PC-9 (cell line): Measurements from ENCODE around the gene OR2F2. TPM values are rescaled to one million over a fixed set of nuclear protein-coding genes. Genes with fewer than 3 reads are reported as not detected.

ENCODE experiments used
- BruUV-seq: library from RNA; stranded (reverse); fragments of 400-500 nt; replicated peaks from 2 replicates; lab custom pipeline; 2021; lab: Mats Ljungman, UMichigan
- CTCF ChIA-PET: fragments of 300-600 bp; sonication (Branson Sonifier 250); formaldehyde crosslinking; loops from one replicate; lab custom pipeline; 2022; ENCODE audit warnings: antibody characterized with exemption; lab: Charles Lee
- POLR2A ChIA-PET: fragments of 300-600 bp; sonication (Branson Sonifier 250); formaldehyde crosslinking; loops from one replicate; lab custom pipeline; 2022; ENCODE audit warnings: antibody characterized with exemption; ENCODE audit not compliant: unreplicated experiment; lab: Charles Lee
- DNase-seq, 2 experiments: peaks; one replicate each; pipeline versions ENCODE4 v3.0.0 to v3.0.0-alpha.2; 2015 to 2022; ENCODE audit warnings: mixed read lengths in 1 of 2
- H2AFZ ChIP-seq: fragments of 200-600 bp; sonication (generic); 2 replicates; pipeline ENCODE4 v1.8.1; 2017; ENCODE audit warnings: antibody characterized with exemption
- H3F3A ChIP-seq: fragments of 200-600 bp; sonication (generic); 2 replicates; pipeline ENCODE4 v1.8.1; 2017; ENCODE audit warnings: antibody characterized with exemption, mild to moderate bottlenecking, low read depth; ENCODE audit not compliant: insufficient read depth
- H3K27ac ChIP-seq: fragments of 200-600 bp; sonication (generic); 2 replicates; pipeline ENCODE4 v1.6.1; 2016; ENCODE audit warnings: mixed run types
- H3K27me3 ChIP-seq: fragments of 200-600 bp; sonication (generic); 2 replicates; pipeline ENCODE4 v1.6.1; 2016; ENCODE audit warnings: low read depth, mixed run types; ENCODE audit not compliant: insufficient read depth
- H3K36me3 ChIP-seq: fragments of 200-600 bp; sonication (generic); 2 replicates; pipeline ENCODE4 v1.6.1; 2016; ENCODE audit warnings: low read depth, mixed run types
- H3K4me1 ChIP-seq: fragments of 200-600 bp; sonication (generic); replicated peaks from 2 replicates; pipeline ENCODE4 v1.6.1; 2016; ENCODE audit warnings: mixed run types; ENCODE audit not compliant: insufficient read depth
- H3K4me2 ChIP-seq: fragments of 200-600 bp; sonication (generic); 2 replicates; pipeline ENCODE4 v1.6.1; 2017; ENCODE audit warnings: mixed run types
- H3K4me3 ChIP-seq: fragments of 200-600 bp; sonication (generic); 2 replicates; pipeline ENCODE4 v1.6.1; 2016; ENCODE audit warnings: mixed run types
- H3K79me2 ChIP-seq: fragments of 200-600 bp; sonication (generic); 2 replicates; pipeline ENCODE4 v1.6.1; 2017; ENCODE audit warnings: low read depth, mixed run types
- H3K9me2 ChIP-seq: fragments of 200-600 bp; sonication (generic); 2 replicates; pipeline ENCODE4 v1.8.1; 2017; ENCODE audit warnings: mild to moderate bottlenecking; ENCODE audit not compliant: insufficient read depth
- H3K9me3 ChIP-seq: fragments of 200-600 bp; sonication (generic); 2 replicates; pipeline ENCODE4 v1.8.1; 2016; ENCODE audit warnings: low read depth; ENCODE audit not compliant: insufficient read depth
- H4K20me1 ChIP-seq: fragments of 200-600 bp; sonication (generic); 2 replicates; pipeline ENCODE4 v1.8.1; 2017; ENCODE audit not compliant: insufficient read depth
- CTCF ChIP-seq: fragments of 200-600 bp; sonication (generic); conservative IDR thresholded peaks from 2 replicates; pipeline ENCODE4 v1.6.1; 2017; ENCODE audit warnings: mixed run types, antibody characterized with exemption, mild to moderate bottlenecking, moderate library complexity
- EZH2 ChIP-seq: fragments of 200-600 bp; sonication (generic); IDR thresholded peaks from 2 replicates; pipeline ENCODE4 v1.8.0; 2017; ENCODE audit warnings: antibody characterized with exemption, low read depth
- intact Hi-C: fragments of 100-400 bp; cut with micrococcal nuclease; formaldehyde crosslinking; loops from one replicate; pipeline ENCODE4 v1.10.0; 2022; ENCODE audit not compliant: unreplicated experiment
- total RNA-seq: library from RNA; stranded (reverse); gene quantifications from 2 replicates; pipeline ENCODE4 v1.2.3, GENCODE V29; 2021

Gene OR2F2
- total RNA-seq, 1 experiment from 2014 or later = not detected

GRCh38 chr7:143900230-143900766 lies 34.7 kb upstream of the OR2F2 start:
- no peak overlapping the region for H3K27ac ChIP-seq

GRCh38 chr7:143901332-143901667 lies 33.7 kb upstream of the OR2F2 start:
- intact Hi-C loops = no loop called here
- DNase-seq = no peak
- Histone ChIP-seq H3K4me2 (peak overlapping the region; percentile 82), H2AFZ (peak overlapping the region; percentile 90), H4K20me1 (no peaks in the 10 kb centered on the region), H3F3A (peaks cover 12% of the 10 kb centered on the region; the same call in 1 of the 2 replicates), H3K9me2 (no peaks in the 10 kb centered on the region), H3K27ac (peak overlapping the region; percentile 70), H3K36me3 (no peaks in the 10 kb centered on the region), H3K27me3 (no peaks in the 10 kb centered on the region), H3K79me2 (peaks cover 40% of the 10 kb centered on the region), H3K4me1 (peaks cover 18% of the 10 kb centered on the region), H3K4me3 (peak overlapping the region; percentile 79), H3K9me3 (no peaks in the 10 kb centered on the region; the same call in 1 of the 2 replicates)
- POLR2A ChIA-PET = interaction anchor here (0.6 to 0.7 kb wide), 3 partner anchors 19 to 454 kb away, joined by 3 to 7 read pairs (median 4); no protein-coding TSS in a partner anchor
- no peak for TF ChIP-seq CTCF
- BruUV-seq = no TSS peak
- CTCF ChIA-PET = interaction anchor here (1.0 to 1.1 kb wide), 2 partner anchors 9 to 227 kb away, joined by 3 read pairs; no protein-coding TSS in a partner anchor

More at GRCh38 chr7:143900230-143900766, 34.7 kb upstream of the OR2F2 start:
- Histone ChIP-seq H3F3A (peaks cover 12% of the 10 kb centered on the region; the same call in 1 of the 2 replicates), H3K9me2 (no peaks in the 10 kb centered on the region), H3K36me3 (no peaks in the 10 kb centered on the region), H3K9me3 (peaks cover 3% of the 10 kb centered on the region; the same call in 1 of the 2 replicates), H4K20me1 (no peaks in the 10 kb centered on the region), H3K4me3 (peak overlapping the region; percentile 79), H2AFZ (no peak overlapping the region), H3K79me2 (peaks cover 43% of the 10 kb centered on the region), H3K27me3 (no peaks in the 10 kb centered on the region), H3K4me1 (peaks cover 18% of the 10 kb centered on the region), H3K4me2 (peak overlapping the region; percentile 82)
- DNase-seq = peak in 1 of 2 experiments; percentile 44
- TF ChIP-seq CTCF (no peak), EZH2 (no peak)
- CTCF ChIA-PET = interaction anchor here (0.8 to 1.1 kb wide), 2 partner anchors 228 to 685 kb away, joined by 3 read pairs; no protein-coding TSS in a partner anchor
- BruUV-seq = no TSS peak
- intact Hi-C loops = no loop called here
- POLR2A ChIA-PET = no interaction called here

GRCh38 chr7:143901668-143902331 lies 33.2 kb upstream of the OR2F2 start, which contains the start of gene TCAF1:
TCAF1 (minus strand) TSS chr7:143902176; CDS start chr7:143876608, 25,568 bp downstream.
- BruUV-seq = TSS peak; percentile 55

More at GRCh38 chr7:143901668-143902331, 33.2 kb upstream of the OR2F2 start, which contains the start of gene TCAF1:
- no peaks in the 10 kb centered on the region for H3K9me3 ChIP-seq
- TF ChIP-seq CTCF (peak; percentile 69), EZH2 (no peak)
- H3K79me2 ChIP-seq = peaks cover 40% of the 10 kb centered on the region
- peak within 1 kb of the TSS; percentile 90 for H2AFZ ChIP-seq
- H3K27me3 ChIP-seq = no peaks in the 10 kb centered on the region
- no peaks in the 10 kb centered on the region for H3K9me2 ChIP-seq
- H3F3A ChIP-seq = peaks cover 12% of the 10 kb centered on the region; the same call in 1 of the 2 replicates
- H3K4me3 ChIP-seq = peak within 1 kb of the TSS; percentile 79
- POLR2A ChIA-PET = interaction anchor here (0.6 kb wide), 4 partner anchors 29 to 717 kb away, joined by 3 to 27 read pairs (median 6); no protein-coding TSS in a partner anchor
- no peaks in the 10 kb centered on the region for H3K36me3 ChIP-seq
- CTCF ChIA-PET = interaction anchor here (0.6 to 1.1 kb wide), 5 partner anchors 9 to 1007 kb away, joined by 3 to 7 read pairs (median 4); no protein-coding TSS in a partner anchor
- H4K20me1 ChIP-seq = no peaks in the 10 kb centered on the region
- intact Hi-C loops = no loop called here
- peaks cover 18% of the 10 kb centered on the region for H3K4me1 ChIP-seq
- peak within 1 kb of the TSS; percentile 82 for H3K4me2 ChIP-seq
- peak; percentile 84 to 91 for DNase-seq
- peak within 1 kb of the TSS; percentile 70 for H3K27ac ChIP-seq
